Suprapubic skin (tissue), 2 donors: ENCODE measurements around the gene LRMDA.

Experiments used
- EP300 ChIP-seq: sonication (generic); formaldehyde crosslinking; IDR thresholded peaks from one replicate; pipeline ENCODE4 v1.6.1; 2017; ENCODE audit warnings: antibody characterized with exemption
- POLR2A ChIP-seq, 2 donors: fragments of 450-650 bp; IDR thresholded peaks; one replicate each; pipeline ENCODE4 v1.6.1; 2017; ENCODE audit warnings: antibody characterized with exemption in 2 of 2, mild to moderate bottlenecking in 2 of 2, moderate library complexity in 2 of 2

- TF ChIP-seq POLR2A (IDR thresholded peaks at IDR 0.05): no peak
- no peak for TF ChIP-seq EP300
Measured at GRCh38 chr10:75672111-75672671, 240.8 kb downstream of the LRMDA start.
